Breast epithelium (tissue), 4 donors: ENCODE measurements around the gene RYR3. TPM values are rescaled to one million over a fixed set of nuclear protein-coding genes. Genes with fewer than 3 reads are reported as not detected.

Source experiments
- DNase-seq, 2 donors: peaks; one replicate each; pipeline ENCODE4 v3.0.0-alpha.2; 2019; ENCODE audit warnings: low spot score in 2 of 2
- H3K27ac ChIP-seq, 2 donors: fragments of 200-600 bp; sonication (generic) in 1 of 2; one replicate each; pipeline ENCODE4 v1.5.1; 2016 to 2019; ENCODE audit warnings: mild to moderate bottlenecking in 1 of 2
- H3K27me3 ChIP-seq, 2 donors: fragments of 200-600 bp; sonication (generic) in 1 of 2; one replicate each; pipeline versions ENCODE4 v1.5.1 to v1.6.0; 2017 to 2019; ENCODE audit warnings: control low read depth in 1 of 2, mild to moderate bottlenecking in 1 of 2
- H3K36me3 ChIP-seq: fragments of 200-600 bp; one replicate; pipeline ENCODE4 v1.5.1; 2019
- H3K4me1 ChIP-seq, 2 donors: fragments of 200-600 bp; sonication (generic); one replicate each; pipeline ENCODE4 v1.5.1; 2016 to 2019; ENCODE audit warnings: control low read depth in 1 of 2
- H3K4me3 ChIP-seq, 3 donors: fragments of 200-600 bp; sonication (generic); 1 replicate in 2 of 3; 2 replicates in 1 of 3; pipeline ENCODE4 v1.5.1; 2016 to 2019; ENCODE audit warnings: mild to moderate bottlenecking in 3 of 3, moderate library complexity in 2 of 3
- H3K9me3 ChIP-seq, 2 donors: fragments of 200-600 bp; sonication (generic) in 1 of 2; one replicate each; pipeline ENCODE4 v1.5.1; 2016 to 2019; ENCODE audit warnings: control low read depth in 1 of 2
- POLR2A ChIP-seq: fragments of 450-650 bp; IDR thresholded peaks from one replicate; pipeline ENCODE4 v1.6.1; 2016; ENCODE audit warnings: antibody characterized with exemption, mild to moderate bottlenecking, moderate library complexity
- POLR2AphosphoS5 ChIP-seq, 3 donors: sonication (generic); formaldehyde crosslinking; IDR thresholded peaks; one replicate each; pipeline ENCODE4 v1.6.1; 2017; ENCODE audit warnings: antibody characterized with exemption in 3 of 3
- intact Hi-C: fragments of 100-400 bp; cut with DNase I; formaldehyde crosslinking; loops from one replicate; pipeline ENCODE4 v1.15.1; 2023; ENCODE audit warnings: low total_unique reads
- total RNA-seq, 3 donors: library from RNA; depleted of rRNA; stranded (reverse); fragments of >200 nt; gene quantifications; one replicate each; pipeline ENCODE4 v1.1.0, GENCODE V29; 2016
- TF ChIP-seq, protein P1 (sequence below), 3 donors: fragments of 450-650 bp; IDR thresholded peaks; one replicate each; pipeline ENCODE4 v1.5.1; 2016 to 2017; ENCODE audit warnings: antibody characterized with exemption in 3 of 3, mild to moderate bottlenecking in 3 of 3, moderate library complexity in 3 of 3

The RYR3 gene
- total RNA-seq, 3 donors from 2014 or later = 1.8 to 4.2 (median 2.6) TPM

- Histone ChIP-seq H3K4me3 (no peak overlapping the region), H3K4me1 (no peaks in the 10 kb centered on the region), H3K36me3 (no peaks in the 10 kb centered on the region), H3K27ac (no peak overlapping the region), H3K27me3 (no peaks in the 10 kb centered on the region), H3K9me3 (no peaks in the 10 kb centered on the region)
- DNase-seq = no peak
- TF ChIP-seq POLR2AphosphoS5 (IDR thresholded peaks at IDR 0.05) = no peak
- TF ChIP-seq POLR2A = no peak
- TF ChIP-seq, protein P1, sequence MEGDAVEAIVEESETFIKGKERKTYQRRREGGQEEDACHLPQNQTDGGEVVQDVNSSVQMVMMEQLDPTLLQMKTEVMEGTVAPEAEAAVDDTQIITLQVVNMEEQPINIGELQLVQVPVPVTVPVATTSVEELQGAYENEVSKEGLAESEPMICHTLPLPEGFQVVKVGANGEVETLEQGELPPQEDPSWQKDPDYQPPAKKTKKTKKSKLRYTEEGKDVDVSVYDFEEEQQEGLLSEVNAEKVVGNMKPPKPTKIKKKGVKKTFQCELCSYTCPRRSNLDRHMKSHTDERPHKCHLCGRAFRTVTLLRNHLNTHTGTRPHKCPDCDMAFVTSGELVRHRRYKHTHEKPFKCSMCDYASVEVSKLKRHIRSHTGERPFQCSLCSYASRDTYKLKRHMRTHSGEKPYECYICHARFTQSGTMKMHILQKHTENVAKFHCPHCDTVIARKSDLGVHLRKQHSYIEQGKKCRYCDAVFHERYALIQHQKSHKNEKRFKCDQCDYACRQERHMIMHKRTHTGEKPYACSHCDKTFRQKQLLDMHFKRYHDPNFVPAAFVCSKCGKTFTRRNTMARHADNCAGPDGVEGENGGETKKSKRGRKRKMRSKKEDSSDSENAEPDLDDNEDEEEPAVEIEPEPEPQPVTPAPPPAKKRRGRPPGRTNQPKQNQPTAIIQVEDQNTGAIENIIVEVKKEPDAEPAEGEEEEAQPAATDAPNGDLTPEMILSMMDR (IDR thresholded peaks at IDR 0.05) = no peak
- intact Hi-C loops = no loop called here
Measured at GRCh38 chr15:33834892-33835743, 524.4 kb downstream of the RYR3 start.

GRCh38 chr15:33837294-33837693 is 526.5 kb downstream of the RYR3 start:
- Histone ChIP-seq H3K4me1 (no peaks in the 10 kb centered on the region), H3K4me3 (no peak overlapping the region), H3K36me3 (no peaks in the 10 kb centered on the region), H3K27ac (no peak overlapping the region), H3K27me3 (no peaks in the 10 kb centered on the region), H3K9me3 (no peaks in the 10 kb centered on the region)
- intact Hi-C loops = no loop called here
- DNase-seq = no peak
- TF ChIP-seq POLR2AphosphoS5 (IDR thresholded peaks at IDR 0.05) (no peak), POLR2A (no peak)
- TF ChIP-seq, protein P1 (IDR thresholded peaks at IDR 0.05) = no peak

- H3K9me3 ChIP-seq = no peaks in the 10 kb centered on the region
- no peaks in the 10 kb centered on the region for H3K27me3 ChIP-seq
- H3K4me3 ChIP-seq = no peak overlapping the region
- no peaks in the 10 kb centered on the region for H3K4me1 ChIP-seq
- TF ChIP-seq POLR2A (no peak), POLR2AphosphoS5 (IDR thresholded peaks at IDR 0.05) (no peak)
- TF ChIP-seq, protein P1 (IDR thresholded peaks at IDR 0.05) = no peak
- intact Hi-C loops = no loop called here
- DNase-seq = no peak
- no peaks in the 10 kb centered on the region for H3K36me3 ChIP-seq
- no peak overlapping the region for H3K27ac ChIP-seq
Measured at GRCh38 chr15:33839540-33839939, 528.8 kb downstream of the RYR3 start.

- Histone ChIP-seq H3K4me1 (no peaks in the 10 kb centered on the region), H3K36me3 (no peaks in the 10 kb centered on the region), H3K27ac (no peak overlapping the region), H3K27me3 (no peaks in the 10 kb centered on the region), H3K4me3 (no peak overlapping the region), H3K9me3 (no peaks in the 10 kb centered on the region)
- no peak for DNase-seq
- TF ChIP-seq POLR2A (no peak), POLR2AphosphoS5 (IDR thresholded peaks at IDR 0.05) (no peak)
- TF ChIP-seq, protein P1 (IDR thresholded peaks at IDR 0.05) = no peak
- intact Hi-C loops = no loop called here
Measured at GRCh38 chr15:33840615-33841014, 529.8 kb downstream of the RYR3 start.

GRCh38 chr15:33844186-33844585 is 533.4 kb downstream of the RYR3 start:
- Histone ChIP-seq H3K9me3 (no peaks in the 10 kb centered on the region), H3K27ac (no peak overlapping the region), H3K4me1 (no peaks in the 10 kb centered on the region), H3K27me3 (no peaks in the 10 kb centered on the region), H3K4me3 (no peak overlapping the region), H3K36me3 (no peaks in the 10 kb centered on the region)
- intact Hi-C loops = no loop called here
- DNase-seq = no peak
- TF ChIP-seq, protein P1 (IDR thresholded peaks at IDR 0.05) = no peak
- no peak for TF ChIP-seq POLR2AphosphoS5 (IDR thresholded peaks at IDR 0.05)
- TF ChIP-seq POLR2A = no peak
